GM21529 (cell line): ENCODE results near the gene ADARB2.
"Not testable (repeated sequence)": the region's sequence is repeated elsewhere in the genome, so short reads cannot be mapped to it uniquely, and the experiment has no call there.

ENCODE experiments used
- ATAC-seq: cut with Tn5 transposase; IDR thresholded peaks from one replicate; pipeline ENCODE4 v1.9.1; 2021; ENCODE audit not compliant: unreplicated experiment

ADARB2 gene

GRCh38 chr10:1416456-1417037, 320.8 kb downstream of the ADARB2 start:
- ATAC-seq, result no peak

- no peak for ATAC-seq
Measured at GRCh38 chr10:1414893-1415292, 322.4 kb downstream of the ADARB2 start.

DNA sequence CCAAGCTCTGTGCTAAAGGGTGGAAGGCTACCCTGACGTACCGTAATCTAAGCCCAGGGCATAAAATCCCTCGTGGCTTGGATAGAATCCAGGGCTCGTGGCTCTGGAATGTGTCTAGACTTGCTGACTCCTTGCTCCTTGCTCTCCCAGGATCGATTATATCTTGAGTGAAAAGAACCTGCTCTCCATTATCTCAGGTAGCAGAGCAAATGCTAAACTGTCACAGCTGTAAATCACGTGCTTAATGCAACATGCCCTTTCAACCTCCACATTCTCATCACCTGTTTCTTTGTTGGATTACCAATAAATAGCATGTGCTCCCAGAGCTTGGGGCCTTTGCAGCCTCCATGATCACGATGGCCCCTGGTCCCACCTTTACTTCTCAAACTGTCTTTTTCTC, 323.0 kb downstream of the ADARB2 start:
- ATAC-seq, result not testable (repeated sequence)

GRCh38 chr10:1413823-1414222, 323.5 kb downstream of the ADARB2 start:
- no peak for ATAC-seq

GRCh38 chr10:1413256-1413655, 324.1 kb downstream of the ADARB2 start:
- ATAC-seq, result no peak

- no peak for ATAC-seq
Measured at GRCh38 chr10:1412531-1413189, 324.7 kb downstream of the ADARB2 start.

DNA sequence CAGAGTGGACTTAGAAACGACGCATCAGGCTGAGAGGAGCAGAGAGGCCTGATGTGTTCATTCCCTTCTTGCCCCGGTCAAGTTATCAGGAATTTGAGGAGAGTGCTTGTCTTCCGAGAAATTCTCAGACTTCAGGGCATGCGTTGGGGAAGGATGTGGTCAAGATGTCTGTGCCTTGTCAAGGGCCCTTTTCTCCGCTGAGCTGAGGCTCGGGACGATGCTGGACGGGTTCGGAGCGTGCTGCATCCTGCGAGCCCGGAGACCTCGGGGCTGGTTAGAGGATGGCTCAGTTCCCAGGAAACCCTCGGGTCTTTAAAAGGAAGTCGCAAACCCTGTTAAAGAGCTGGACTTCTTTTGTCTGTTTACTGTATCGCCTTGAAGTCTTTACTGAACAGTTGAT, 325.4 kb downstream of the ADARB2 start:
- ATAC-seq, result no peak

- no peak for ATAC-seq
Measured at GRCh38 chr10:1411451-1411850, 325.9 kb downstream of the ADARB2 start.

- no peak for ATAC-seq
Measured at GRCh38 chr10:1410469-1411395, 326.6 kb downstream of the ADARB2 start.

DNA sequence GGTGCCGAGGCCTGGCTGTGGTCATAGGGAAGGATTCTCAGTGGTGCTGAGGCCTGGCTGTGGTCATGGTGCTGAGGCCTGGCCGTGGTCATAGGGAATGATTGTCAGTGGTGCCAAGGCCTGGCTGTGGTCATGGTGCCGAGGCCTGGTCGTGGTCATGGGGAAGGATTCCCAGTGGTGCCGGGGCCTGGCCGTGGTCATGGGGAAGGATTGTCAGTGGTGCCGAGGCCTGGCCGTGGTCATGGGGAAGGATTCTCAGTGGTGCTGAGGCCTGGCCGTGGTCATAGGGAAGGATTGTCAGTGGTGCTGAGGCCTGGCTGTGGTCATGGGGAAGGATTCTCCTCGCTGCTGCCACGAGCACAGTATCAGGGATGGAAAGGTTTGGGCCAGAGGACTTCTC, 327.3 kb downstream of the ADARB2 start:
- ATAC-seq, result no peak

DNA sequence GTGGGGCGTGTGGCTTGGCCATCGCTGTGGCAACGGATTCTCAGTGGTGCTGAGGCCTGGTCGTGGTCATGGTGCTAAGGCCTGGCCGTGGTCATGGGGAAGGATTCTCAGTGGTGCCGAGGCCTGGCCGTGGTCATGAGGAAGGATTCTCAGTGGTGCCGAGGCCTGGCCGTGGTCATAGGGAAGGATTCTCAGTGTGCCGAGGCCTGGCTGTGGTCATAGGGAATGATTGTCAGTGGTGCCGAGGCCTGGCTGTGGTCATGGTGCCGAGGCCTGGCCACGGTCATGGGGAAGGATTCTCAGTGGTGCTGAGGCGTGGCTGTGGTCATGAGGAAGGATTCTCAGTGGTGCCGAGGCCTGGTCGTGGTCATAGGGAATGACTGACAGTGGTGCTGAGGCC, 327.9 kb downstream of the ADARB2 start:
- ATAC-seq, result no peak

DNA sequence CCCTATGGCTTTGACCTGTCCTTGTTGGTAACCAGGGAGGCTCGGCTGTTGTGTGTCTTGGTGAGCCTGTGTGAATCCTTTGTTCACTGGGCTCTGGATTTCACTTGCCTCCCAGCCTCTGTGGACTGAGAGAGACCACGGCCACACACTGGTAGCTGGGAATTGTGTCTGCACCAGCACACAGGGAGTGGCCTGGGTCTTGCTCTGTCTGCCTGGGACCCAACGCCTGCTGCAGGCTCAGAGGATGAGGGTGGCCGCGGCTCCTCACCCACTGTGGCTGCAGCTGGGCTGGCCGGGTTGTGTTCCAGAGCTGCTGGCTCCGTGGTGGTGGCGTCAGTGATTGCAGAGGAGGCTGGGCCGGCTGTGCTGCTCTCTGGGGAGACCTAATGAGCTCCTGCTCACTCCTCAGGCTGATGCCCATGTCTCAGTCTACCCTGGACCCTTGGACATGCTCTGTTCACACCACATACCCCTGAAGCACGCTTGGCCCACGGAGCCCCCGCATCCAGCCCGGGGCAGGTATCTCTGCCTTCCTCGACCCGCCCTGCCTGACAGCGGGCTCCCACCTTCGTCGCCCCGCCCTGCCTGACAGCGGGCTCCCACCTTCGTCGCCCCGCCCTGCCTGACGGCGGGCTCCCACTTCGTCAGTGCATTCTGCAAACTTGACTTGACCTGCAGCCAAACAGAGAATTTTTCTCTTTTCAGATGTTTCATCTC, 328.5 kb downstream of the ADARB2 start:
- no peak for ATAC-seq

- ATAC-seq, result no peak
Measured at GRCh38 chr10:1406967-1407945, 330.1 kb downstream of the ADARB2 start.

GRCh38 chr10:1406132-1406966, 331.0 kb downstream of the ADARB2 start:
- no peak for ATAC-seq

DNA sequence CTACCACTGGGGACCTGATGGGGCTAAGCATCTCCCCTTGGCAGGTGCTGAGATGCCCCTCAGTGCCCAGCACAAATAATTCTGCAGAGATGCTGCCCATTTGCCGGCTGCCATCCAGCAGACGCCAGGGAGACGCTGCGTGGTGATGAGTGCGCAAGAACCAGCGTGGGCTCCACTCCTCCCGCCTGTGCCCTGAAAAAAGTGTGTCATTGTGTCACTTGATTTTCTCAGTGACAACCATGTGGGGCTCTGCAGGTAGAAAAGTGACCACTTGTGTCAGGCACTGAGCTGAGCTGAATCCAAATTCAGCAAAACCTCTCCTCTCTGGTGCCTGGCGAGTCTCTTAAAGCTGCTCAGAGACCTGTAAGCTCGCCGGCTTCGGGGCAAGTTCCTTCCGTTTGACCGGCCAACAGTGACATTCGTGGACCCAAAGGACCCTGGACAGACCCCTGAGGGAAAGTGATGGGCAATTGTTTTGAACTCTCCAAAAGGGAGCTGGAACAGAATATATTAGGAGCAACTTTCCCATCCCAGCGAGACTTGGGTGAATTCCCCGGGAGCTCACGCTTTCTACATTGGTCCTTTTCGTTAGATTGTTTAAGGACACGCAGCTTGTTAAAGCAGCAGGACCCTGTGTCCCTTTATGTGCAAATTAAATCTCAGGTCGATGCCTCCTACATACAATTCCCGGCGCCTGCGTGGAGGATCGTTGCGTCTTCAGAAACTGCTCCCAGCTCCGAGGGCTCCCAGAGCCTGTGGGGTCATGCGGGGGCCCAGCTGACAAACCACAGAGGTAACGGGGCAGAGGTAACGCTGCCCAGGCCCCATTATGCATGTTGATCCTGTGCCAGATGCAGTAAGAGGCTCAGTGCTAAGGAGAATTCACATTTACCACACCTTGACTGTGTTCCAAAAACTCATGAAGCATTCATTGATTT, 332.7 kb downstream of the ADARB2 start:
- no peak for ATAC-seq

DNA sequence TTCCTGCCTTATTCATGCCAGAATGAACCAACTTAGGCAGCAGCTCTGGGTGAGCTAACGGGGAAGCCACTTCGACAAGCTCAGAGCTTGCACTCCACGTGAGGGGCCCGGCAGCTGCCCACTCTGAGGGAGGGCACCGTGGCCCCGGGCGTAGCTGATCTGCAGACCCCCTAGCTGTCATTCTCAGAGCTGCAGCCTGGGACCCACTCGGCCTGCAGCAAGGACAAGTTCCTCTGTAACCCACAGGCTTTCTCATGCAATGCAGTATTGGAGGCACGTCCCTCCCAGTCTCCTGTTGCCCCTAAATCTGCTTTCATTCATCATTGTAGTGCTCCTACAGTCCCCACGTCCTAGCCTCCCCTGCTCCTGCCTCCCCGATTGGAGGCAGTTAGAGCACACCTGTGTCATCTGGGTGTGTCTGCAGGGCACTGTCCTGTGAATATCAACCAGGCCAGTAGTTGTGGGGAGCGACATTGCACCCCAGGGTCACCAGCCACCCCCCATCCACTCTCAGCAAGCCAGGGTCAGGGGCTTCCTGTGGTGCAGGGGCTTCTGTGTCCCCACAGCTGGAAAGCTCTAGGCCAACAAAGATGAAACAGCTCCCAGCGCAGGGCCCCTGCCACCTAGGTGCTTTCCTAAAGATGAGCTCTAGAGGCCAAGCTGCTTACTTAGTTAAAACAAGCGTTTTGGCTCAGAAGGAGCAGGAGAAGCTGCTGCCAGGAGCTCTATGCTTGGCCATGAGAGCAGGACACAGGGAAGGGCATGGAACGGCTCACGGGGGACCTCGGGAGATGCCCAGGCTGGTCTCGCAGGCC, 333.6 kb downstream of the ADARB2 start:
- no peak for ATAC-seq

GRCh38 chr10:1402816-1403507, 334.4 kb downstream of the ADARB2 start:
- no peak for ATAC-seq
